DMS153 (cell line): ENCODE results near the gene TSC22D4.

Experiments used
- DNase-seq: peaks from one replicate; lab custom pipeline; 2025; lab: John Stamatoyannopoulos, UW

The TSC22D4 gene

DNA sequence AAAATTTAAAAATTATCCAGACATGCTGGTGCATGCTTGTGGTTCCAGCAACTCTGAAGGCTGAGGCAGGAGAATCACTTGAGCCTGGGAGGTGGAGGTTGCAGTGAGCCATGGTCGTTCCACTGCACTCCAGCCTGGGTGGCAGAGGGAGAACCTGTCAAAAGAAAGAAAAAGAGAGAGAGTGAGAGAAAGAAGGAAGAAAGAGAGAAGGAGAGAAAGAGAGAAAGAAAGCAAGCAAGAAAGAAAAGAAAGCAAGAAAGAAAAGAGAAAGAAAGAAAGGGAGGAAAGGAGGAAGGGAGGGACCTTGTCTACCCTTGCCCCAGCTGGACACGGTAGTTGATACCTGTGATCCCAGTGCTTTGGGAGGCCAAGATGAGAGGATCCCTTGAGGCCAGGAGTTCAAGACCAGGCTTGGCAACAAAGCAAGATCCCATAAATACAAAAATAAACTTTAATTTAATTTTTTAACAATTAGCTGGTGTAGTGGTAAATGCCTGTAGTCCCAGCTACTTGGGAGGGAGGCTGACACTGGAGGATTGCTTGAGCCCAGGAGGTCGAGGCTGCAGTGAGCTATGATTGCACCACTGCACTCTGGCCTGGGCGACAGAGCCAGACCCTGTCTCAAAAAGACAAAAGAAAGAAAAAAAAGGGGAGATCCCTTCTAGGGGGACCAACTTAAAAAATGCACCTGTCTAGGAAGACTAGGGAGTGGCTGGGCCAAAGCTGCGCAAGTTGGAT, 13.9 kb upstream of the TSC22D4 start:
- DNase-seq: no peak

GRCh38 chr7:100491192-100491578, 12.2 kb upstream of the TSC22D4 start:
- no peak for DNase-seq

- no peak for DNase-seq
Measured at GRCh38 chr7:100490483-100491191, 11.6 kb upstream of the TSC22D4 start.

DNA sequence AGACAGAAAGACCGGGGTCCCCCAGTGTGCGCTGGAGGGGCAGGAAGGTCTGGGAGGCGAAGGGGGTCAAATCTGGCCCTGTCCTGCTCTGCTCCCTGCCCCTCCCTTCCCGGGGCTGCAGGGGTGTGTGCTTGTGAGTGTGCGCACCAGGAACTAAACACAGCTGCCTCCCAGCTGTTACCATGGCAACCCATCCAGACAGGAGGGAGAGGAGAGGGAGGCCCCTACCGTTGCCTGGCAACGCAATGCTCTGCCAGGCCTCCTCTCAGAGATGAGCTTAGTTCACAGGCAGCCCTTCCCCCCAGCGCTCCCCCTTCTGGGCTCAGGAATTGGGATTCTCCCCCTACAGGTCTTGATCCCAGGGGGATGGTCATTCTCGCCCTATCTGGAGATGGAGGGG, 10.8 kb upstream of the TSC22D4 start:
- peak; percentile 99 for DNase-seq

DNA sequence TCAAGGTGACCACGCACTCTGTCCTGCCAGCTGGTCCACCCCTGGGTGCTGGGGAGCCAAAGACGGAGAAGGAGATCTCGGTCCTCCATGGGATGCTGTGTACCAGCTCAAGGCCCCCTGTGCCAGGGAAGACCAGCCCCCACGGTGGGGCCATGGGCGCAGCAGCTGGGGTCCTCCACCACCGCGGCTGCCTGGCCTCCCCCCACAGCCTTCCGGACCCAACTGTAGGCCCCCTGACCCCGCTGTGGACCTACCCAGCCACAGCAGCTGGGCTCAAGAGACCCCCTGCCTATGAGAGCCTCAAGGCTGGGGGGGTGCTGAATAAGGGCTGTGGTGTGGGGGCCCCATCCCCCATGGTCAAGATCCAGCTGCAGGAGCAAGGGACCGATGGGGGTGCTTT, 10.1 kb upstream of the TSC22D4 start:
- DNase-seq: no peak

DNA sequence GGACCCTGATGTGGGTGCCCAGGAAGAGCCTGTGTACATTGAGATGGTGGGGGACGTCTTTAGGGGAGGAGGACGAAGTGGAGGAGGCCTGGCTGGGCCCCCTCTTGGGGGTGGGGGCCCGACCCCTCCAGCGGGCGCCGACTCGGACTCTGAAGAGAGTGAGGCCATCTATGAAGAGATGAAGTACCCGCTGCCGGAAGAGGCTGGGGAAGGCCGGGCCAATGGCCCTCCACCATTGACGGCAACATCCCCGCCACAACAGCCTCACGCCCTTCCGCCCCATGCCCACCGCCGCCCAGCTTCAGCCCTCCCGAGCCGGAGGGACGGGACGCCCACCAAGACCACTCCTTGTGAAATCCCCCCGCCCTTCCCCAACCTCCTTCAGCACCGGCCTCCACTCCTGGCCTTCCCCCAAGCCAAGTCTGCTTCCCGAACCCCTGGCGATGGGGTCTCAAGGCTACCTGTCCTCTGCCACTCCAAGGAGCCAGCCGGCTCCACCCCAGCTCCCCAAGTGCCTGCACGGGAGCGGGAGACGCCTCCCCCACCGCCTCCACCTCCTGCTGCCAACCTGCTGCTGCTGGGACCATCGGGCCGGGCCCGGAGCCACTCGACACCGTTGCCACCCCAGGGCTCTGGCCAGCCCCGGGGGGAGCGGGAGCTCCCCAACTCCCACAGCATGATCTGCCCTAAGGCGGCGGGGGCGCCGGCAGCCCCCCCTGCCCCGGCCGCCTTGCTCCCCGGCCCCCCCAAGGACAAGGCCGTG, 9.5 kb upstream of the TSC22D4 start:
- no peak for DNase-seq

GRCh38 chr7:100486753-100487446, 7.9 kb upstream of the TSC22D4 start:
- no peak for DNase-seq

DNA sequence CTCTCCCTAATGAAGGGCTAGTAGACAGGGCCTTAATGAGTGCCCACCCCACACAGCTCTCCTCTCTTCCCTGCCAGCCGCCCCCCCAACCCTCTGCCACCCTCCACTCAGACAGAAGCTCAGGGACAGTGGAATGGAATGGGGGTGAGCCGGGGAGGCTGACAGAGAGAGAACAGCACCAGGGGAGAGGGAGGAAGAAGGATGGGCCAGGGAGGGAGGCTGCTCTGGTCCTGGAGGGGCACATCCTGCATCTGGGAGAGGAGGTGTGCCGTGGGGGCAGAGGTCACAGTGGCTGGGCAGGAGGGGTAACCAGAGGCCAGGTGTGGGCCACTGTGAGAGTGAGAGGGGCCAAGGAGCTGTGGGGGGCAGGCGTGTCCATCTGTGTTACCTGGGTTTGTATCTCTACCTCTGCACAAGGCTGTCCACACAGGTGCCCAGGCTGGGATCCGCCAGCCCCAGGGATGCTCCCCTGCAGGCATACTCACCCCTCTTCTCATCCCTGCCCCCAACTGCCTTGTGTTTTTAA, 7.2 kb upstream of the TSC22D4 start:
- no peak for DNase-seq

DNA sequence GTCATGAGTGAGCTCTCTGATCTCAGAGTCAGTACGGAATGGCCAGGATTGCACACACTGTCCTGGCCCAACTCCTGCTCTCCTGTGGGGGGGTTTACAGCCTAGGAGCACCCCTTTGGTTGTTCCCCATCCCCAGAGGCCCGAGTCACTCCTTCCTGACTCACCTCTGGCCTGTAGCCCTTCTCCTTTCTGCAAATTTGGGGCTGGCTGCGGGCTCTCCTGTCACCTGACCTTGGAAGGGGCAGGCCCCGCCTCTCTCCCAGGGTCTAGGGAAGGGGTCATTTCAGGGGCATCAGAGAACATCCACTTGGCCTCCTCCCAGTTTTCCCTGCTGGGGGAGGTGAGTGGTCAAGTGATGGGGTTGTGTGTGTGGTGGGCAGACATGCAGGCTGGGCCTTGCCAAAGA, 6.5 kb upstream of the TSC22D4 start:
- DNase-seq: no peak

DNA sequence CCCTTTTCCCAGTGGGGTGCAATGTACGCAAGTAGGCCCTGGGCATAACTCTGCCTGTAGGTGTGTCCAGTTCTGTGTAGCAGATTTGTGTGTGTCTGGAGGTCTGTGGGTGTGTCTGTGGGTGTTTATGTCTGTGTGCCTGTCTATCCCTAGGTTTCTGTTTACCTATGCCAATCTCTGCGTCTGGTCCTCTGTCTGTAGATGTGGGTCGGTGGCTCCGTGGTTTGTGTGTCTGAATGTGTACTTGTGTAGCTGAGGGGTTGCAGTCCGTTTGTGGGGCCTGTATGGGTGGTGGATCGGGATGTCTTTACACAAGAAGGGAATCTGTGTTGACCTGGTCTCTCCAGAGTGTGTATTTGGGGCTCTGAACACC, 5.6 kb upstream of the TSC22D4 start:
- DNase-seq: no peak

GRCh38 chr7:100483722-100484672, 5.0 kb upstream of the TSC22D4 start, which contains the start of gene NYAP1:
Gene NYAP1, plus strand, starts transcription at chr7:100483927. Its CDS starts 1,385 bp downstream, at chr7:100485312.
- peak; percentile 39 for DNase-seq

GRCh38 chr7:100483090-100483721, 4.2 kb upstream of the TSC22D4 start:
- no peak for DNase-seq

DNA sequence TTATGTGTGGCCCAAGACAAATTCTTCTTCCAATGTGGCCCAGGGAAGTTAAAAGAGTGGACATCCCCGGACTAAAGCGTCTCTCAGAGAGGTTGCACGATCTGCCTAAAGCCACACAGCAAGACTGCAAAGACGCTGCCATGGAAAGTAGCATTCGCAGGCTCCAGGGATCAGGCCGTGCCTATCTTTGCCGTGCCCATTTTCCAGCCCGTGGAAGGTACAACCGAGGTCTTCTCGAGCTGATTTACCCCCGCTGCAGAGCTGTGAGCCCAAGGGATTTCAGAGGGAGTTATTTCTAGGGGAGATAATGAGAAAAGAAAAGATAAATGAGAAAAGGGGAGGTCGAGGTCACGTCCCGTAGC, 3.7 kb upstream of the TSC22D4 start:
- no peak for DNase-seq

GRCh38 chr7:100481466-100481865, 2.5 kb upstream of the TSC22D4 start:
- DNase-seq: no peak

GRCh38 chr7:100477871-100478267, 1.1 kb downstream of the TSC22D4 start:
- no peak for DNase-seq

- no peak for DNase-seq
Measured at GRCh38 chr7:100476903-100477870, 1.8 kb downstream of the TSC22D4 start.

DNA sequence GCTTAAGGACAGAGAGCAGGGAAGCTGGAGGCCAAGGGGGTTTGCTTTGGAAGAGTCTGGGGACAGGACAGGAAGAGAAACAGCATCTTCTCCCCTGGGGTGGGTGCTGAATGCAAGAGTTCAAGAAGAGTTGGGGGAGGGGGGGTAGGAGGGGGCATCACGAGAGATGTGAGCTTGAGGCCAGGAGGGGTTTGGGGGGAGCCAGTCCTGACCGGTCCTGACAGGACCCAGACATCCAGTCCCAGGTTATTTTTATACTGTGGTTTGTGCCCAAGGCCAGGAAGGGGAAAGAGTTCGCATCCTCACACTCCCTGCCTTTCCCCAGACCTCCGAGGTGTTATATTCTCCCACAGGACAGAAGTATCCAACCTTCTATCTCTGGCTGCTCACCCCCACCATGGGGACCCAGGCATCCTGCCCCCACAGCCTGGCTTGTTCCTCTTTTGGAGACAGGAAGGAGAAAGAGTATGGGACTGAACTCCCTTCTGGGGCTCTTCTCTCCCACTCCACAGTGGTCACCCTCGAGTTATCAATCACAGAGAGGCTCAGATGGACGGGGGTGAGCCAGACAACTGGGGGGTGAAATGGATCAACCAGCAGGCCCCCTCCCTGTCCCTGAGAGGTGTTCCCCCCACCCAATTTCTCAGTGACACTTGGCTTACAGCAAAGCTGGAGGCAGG, 2.8 kb downstream of the TSC22D4 start:
- DNase-seq: no peak

GRCh38 chr7:100475549-100475948, 3.5 kb downstream of the TSC22D4 start:
- DNase-seq: no peak
